CD4-positive, alpha-beta T cell treated with Interleukin-21 for 1 hour (primary cell): ENCODE measurements around the gene KCNMA1.

Experiments
- DNase-seq: peaks from one replicate; pipeline ENCODE4 v3.0.0-alpha.2; 2020

The KCNMA1 gene

GRCh38 chr10:77386838-77387237 is 250.8 kb downstream of the KCNMA1 start:
- DNase-seq: no peak

- no peak for DNase-seq
Observed at GRCh38 chr10:77386365-77386764, 251.2 kb downstream of the KCNMA1 start.

GRCh38 chr10:77385315-77385714 is 252.3 kb downstream of the KCNMA1 start:
- no peak for DNase-seq

GRCh38 chr10:77383861-77384553 is 253.6 kb downstream of the KCNMA1 start:
- no peak for DNase-seq

GRCh38 chr10:77381750-77382149 is 255.9 kb downstream of the KCNMA1 start:
- DNase-seq: no peak

- no peak for DNase-seq
Observed at GRCh38 chr10:77380723-77381122, 256.9 kb downstream of the KCNMA1 start.

GRCh38 chr10:77380191-77380590 is 257.4 kb downstream of the KCNMA1 start:
- DNase-seq: no peak

- DNase-seq: no peak
Observed at GRCh38 chr10:77378366-77379349, 258.9 kb downstream of the KCNMA1 start.

- DNase-seq: no peak
Observed at GRCh38 chr10:77377678-77378352, 259.8 kb downstream of the KCNMA1 start.

GRCh38 chr10:77377034-77377433 is 260.6 kb downstream of the KCNMA1 start:
- DNase-seq: no peak

GRCh38 chr10:77374189-77374656 is 263.4 kb downstream of the KCNMA1 start:
- DNase-seq: no peak

GRCh38 chr10:77371848-77372799 is 265.5 kb downstream of the KCNMA1 start:
- no peak for DNase-seq

- no peak for DNase-seq
Observed at GRCh38 chr10:77371421-77371820, 266.2 kb downstream of the KCNMA1 start.

- no peak for DNase-seq
Observed at GRCh38 chr10:77368006-77368405, 269.6 kb downstream of the KCNMA1 start.

- DNase-seq: no peak
Observed at GRCh38 chr10:77363210-77363609, 274.4 kb downstream of the KCNMA1 start.

- no peak for DNase-seq
Observed at GRCh38 chr10:77361831-77362230, 275.8 kb downstream of the KCNMA1 start.

GRCh38 chr10:77361426-77361825 is 276.2 kb downstream of the KCNMA1 start:
- no peak for DNase-seq

GRCh38 chr10:77360835-77361234 is 276.8 kb downstream of the KCNMA1 start:
- DNase-seq: no peak

GRCh38 chr10:77359950-77360520 is 277.6 kb downstream of the KCNMA1 start:
- no peak for DNase-seq

- DNase-seq: no peak
Observed at GRCh38 chr10:77359287-77359691, 278.3 kb downstream of the KCNMA1 start.

- no peak for DNase-seq
Observed at GRCh38 chr10:77358656-77359055, 279.0 kb downstream of the KCNMA1 start.
